ENCODE results near the gene LCA5L. TPM values are rescaled to one million over a fixed set of nuclear protein-coding genes. Genes with fewer than 3 reads are reported as not detected.

The LCA5L gene
- total RNA-seq, 1 experiment from 2014 or later, result 0.46 TPM

DNA sequence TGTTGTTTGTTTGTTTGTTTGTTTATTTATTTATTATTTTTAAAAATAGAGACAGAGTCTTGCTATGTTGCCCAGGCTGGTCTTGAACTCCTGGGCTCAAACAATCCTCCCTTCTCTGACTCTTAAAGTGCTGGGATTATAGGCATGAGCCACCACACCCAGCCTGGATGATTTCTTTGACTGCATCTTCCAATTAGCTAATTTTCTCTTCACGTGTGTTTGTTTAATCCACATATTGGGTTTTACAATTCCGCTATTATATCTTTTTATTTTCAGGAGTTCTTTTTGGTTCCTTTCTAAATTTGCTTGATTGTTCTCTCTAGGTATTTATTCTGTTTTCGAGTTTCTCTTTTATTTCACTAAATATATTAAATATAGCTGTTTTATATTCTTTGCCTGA, 26.0 kb upstream of the LCA5L start:
- H3K23ac ChIP-seq (ENCODE audit: insufficient read length, low read depth, low read length), result no peak overlapping the region
- peaks cover 22 to 29% of the 10 kb centered on the region in 2 experiments for H3K4me1 Mint-ChIP-seq
- no peak overlapping the region for H3K9ac ChIP-seq (ENCODE audit: extremely low read depth, insufficient read length, low read length)

More for the DNA sequence above, 26.0 kb upstream of the LCA5L start:
- Mint-ChIP-seq H3K27ac (no peak overlapping the region), H3K27me3 (ENCODE audit: low read depth) (no peaks in the 10 kb centered on the region), H3K36me3 (ENCODE audit: insufficient read depth in 1 of 3, low read depth in 3 of 3) (peaks cover 0 to 5% (median 2%) of the 10 kb centered on the region in 3 experiments; a peak in 3 of 7 replicates), H3K4me3 (no peak overlapping the region), H3K9me3 (no peaks in the 10 kb centered on the region)
- no peaks in the 10 kb centered on the region for H3K27me3 ChIP-seq (ENCODE audit: insufficient read depth, low read length)
- no peak overlapping the region for H2BK20ac ChIP-seq (ENCODE audit: low read depth, low read length, poor library complexity, severe bottlenecking)
- no peak overlapping the region for H3K4ac ChIP-seq (ENCODE audit: low read depth, low read length)
- no peaks in the 10 kb centered on the region for H3K79me2 ChIP-seq (ENCODE audit: insufficient read depth, low read length)
- no peak for DNase-seq
- H4K5ac ChIP-seq (ENCODE audit: insufficient read length, low read depth, low read length), result no peak overlapping the region
- no peaks in the 10 kb centered on the region for H3K23me2 ChIP-seq (ENCODE audit: insufficient read length, low read depth, low read length, poor library complexity, severe bottlenecking)
- no peak overlapping the region for H3K14ac ChIP-seq (ENCODE audit: insufficient read depth, low read length)
- no CpG with 5 or more reads among the region's 3 CpGs for WGBS (ENCODE audit: extremely low coverage, insufficient read length, low lambda C conversion rate)
- no peak overlapping the region for H3T11ph ChIP-seq (ENCODE audit: low read length)
- no peak overlapping the region for H4K8ac ChIP-seq (replicated peaks; ENCODE audit: insufficient read length, low read depth, low read length)
- no peaks in the 10 kb centered on the region for H3K9me3 ChIP-seq (ENCODE audit: control insufficient read depth, low read depth, low read length)
- H4K20me1 ChIP-seq (ENCODE audit: control insufficient read depth, insufficient read depth, insufficient read length), result no peaks in the 10 kb centered on the region
- no peaks in the 10 kb centered on the region for H3K79me1 ChIP-seq (ENCODE audit: insufficient read depth, low read depth, low read length, poor library complexity, severe bottlenecking)
- no peak overlapping the region for H2BK120ac ChIP-seq (ENCODE audit: low read depth, low read length, poor library complexity, severe bottlenecking)
- no peak overlapping the region for H2BK12ac ChIP-seq (ENCODE audit: insufficient read length, low read depth, low read length)
- no peaks in the 10 kb centered on the region; the same call in 1 of the 2 replicates for H3K4me1 ChIP-seq (ENCODE audit: insufficient read depth, low read length)
- no peak overlapping the region for H2AK5ac ChIP-seq (ENCODE audit: insufficient read length, low read length)
- no peak overlapping the region for H2BK15ac ChIP-seq (ENCODE audit: low read depth, low read length)
- no peak overlapping the region for H2AFZ ChIP-seq (ENCODE audit: low read length)
- no peak overlapping the region for H3K27ac ChIP-seq (ENCODE audit: insufficient read length, low read depth, low read length)
- H4K91ac ChIP-seq (ENCODE audit: insufficient read length, low read depth, low read length), result no peak overlapping the region
- H2BK5ac ChIP-seq (ENCODE audit: insufficient read length, low read length), result no peak overlapping the region
- H3K18ac ChIP-seq (ENCODE audit: insufficient read length, low read depth, low read length), result no peak overlapping the region
- TF ChIP-seq, protein P1, sequence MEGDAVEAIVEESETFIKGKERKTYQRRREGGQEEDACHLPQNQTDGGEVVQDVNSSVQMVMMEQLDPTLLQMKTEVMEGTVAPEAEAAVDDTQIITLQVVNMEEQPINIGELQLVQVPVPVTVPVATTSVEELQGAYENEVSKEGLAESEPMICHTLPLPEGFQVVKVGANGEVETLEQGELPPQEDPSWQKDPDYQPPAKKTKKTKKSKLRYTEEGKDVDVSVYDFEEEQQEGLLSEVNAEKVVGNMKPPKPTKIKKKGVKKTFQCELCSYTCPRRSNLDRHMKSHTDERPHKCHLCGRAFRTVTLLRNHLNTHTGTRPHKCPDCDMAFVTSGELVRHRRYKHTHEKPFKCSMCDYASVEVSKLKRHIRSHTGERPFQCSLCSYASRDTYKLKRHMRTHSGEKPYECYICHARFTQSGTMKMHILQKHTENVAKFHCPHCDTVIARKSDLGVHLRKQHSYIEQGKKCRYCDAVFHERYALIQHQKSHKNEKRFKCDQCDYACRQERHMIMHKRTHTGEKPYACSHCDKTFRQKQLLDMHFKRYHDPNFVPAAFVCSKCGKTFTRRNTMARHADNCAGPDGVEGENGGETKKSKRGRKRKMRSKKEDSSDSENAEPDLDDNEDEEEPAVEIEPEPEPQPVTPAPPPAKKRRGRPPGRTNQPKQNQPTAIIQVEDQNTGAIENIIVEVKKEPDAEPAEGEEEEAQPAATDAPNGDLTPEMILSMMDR (conservative IDR thresholded peaks at IDR 0.05), result no peak
- H3K4me2 ChIP-seq (ENCODE audit: insufficient read depth, insufficient read length, low read length), result no peak overlapping the region
- H3K56ac ChIP-seq (ENCODE audit: insufficient read length, low read depth, low read length), result no peak overlapping the region

All from H9 (cell line).